ENCODE results near the gene TXNDC15.
A peak's percentile ranks its signal among the peaks of the same experiment; 100 is the strongest.
"Not testable (repeated sequence)": the region's sequence is repeated elsewhere in the genome, so short reads cannot be mapped to it uniquely, and the experiment has no call there.

Gene TXNDC15

DNA sequence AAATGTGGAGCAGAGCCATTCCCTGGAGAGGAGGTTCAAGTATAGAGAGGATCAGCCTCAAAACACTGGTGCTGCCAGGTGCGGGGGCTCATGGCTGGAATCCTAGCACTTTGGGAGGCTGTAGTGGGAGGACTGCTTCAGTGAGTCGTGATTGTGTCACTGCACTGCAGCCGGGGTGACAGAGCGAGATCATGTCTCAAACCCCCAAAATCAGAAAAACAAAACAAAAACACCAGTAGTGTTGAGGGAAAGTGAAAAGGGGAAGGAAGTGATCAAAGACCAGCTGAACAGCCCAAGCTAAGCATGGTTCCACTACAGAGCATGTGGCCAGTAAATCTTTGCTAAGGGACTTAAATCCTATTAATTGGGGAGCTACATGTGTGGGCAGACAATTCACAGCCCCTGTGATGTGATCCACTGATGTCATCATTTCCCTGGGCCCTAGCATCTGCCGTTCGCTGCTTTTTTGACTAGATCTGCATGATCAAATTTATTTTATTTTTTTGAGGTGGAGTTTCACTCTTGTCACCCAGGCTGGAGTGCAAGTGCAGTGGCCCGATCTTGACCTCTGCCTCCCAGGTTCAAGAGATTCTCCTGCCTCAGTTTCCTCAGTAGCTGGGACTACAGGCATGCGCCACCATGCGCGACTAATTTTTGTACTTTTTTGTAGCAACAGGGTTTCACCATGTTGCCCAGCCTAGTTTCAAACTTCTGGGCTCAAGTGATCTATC lies 28.1 kb downstream of the TXNDC15 start:
- TF ChIP-seq CTCF (IDR thresholded peaks at IDR 0.05; ENCODE audit: insufficient read depth, low read depth, low read length, missing control alignments) = no peak
- no peak for DNase-seq (ENCODE audit: low read depth)
- H3K4me3 ChIP-seq (ENCODE audit: low read length) = no peak overlapping the region

- DNase-seq (ENCODE audit: low read depth) = peak; percentile 88
- peak; percentile 65 for TF ChIP-seq CTCF (IDR thresholded peaks at IDR 0.05; ENCODE audit: insufficient read depth, low read depth, low read length, missing control alignments)
- H3K4me3 ChIP-seq (ENCODE audit: low read length) = peak within 1 kb of the TSS; percentile 66
Measured at GRCh38 chr5:134904610-134905245, 30.6 kb downstream of the TXNDC15 start, which contains the start of gene PCBD2. PCBD2 (plus strand) TSS chr5:134905131; CDS start chr5:134905140, 9 bp downstream.

DNA sequence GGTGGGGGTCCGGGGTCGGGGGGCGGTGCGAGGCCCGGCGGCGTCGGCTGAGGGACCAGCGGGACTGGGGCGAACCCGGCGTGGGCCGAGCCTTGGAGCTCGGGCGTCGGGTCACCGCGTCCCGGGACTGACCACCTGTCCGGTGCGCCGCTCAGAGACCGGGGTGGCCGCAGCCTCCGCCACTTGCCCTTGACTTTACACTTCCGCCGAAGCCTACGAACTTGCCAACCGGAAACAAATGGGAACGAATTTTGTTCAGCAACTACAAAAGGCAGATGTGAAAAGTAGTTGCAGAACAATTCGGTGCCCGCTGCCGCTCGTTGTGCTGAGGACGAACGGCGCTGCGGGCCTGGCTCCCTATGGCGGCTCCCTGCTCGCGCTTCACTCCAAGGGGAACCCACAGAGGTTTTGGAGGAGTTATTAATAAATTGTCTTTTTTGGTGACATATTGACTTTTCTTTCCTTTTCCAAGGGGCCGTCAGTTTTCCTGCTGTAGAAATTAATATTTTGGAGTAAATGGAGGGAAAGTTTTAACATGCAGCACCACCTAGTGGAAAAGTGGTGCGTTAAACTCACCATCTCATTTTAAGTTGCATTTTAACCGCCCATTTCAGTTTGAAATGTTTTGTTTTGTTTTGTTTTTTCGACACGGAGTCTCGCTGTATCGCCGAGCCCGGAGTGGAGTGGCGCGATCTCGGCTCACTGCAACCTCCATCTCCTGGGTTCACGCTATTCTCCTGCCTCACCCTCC lies 31.2 kb downstream of the TXNDC15 start:
- peak; percentile 61 for TF ChIP-seq CTCF (IDR thresholded peaks at IDR 0.05; ENCODE audit: insufficient read depth, low read depth, low read length, missing control alignments)
- H3K4me3 ChIP-seq (ENCODE audit: low read length) = peak overlapping the region; percentile 66
- DNase-seq (ENCODE audit: low read depth) = peak; percentile 64

DNA sequence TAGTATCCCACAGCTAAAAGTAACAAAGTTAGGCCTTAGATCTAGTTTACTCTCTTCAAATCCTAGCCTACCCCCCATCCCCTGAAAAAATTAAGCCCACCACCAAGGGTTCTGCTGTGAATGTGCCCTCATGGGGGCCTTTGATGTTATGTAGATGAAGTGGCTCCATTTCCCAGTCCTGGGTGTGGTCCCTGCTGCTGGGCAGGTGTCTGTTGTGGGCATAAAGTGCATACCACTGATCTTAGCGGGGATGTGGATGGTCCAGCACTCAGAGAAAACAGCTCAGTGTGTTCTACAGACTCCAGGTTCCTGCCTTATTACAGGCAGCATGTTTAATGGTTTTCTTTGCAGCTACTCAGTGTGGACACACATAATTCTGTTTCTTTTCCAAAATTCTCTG lies 32.6 kb downstream of the TXNDC15 start:
- no peak overlapping the region for H3K4me3 ChIP-seq (ENCODE audit: low read length)
- DNase-seq (ENCODE audit: low read depth) = no peak
- TF ChIP-seq CTCF (IDR thresholded peaks at IDR 0.05; ENCODE audit: insufficient read depth, low read depth, low read length, missing control alignments) = no peak

- not testable (repeated sequence) for DNase-seq (ENCODE audit: low read depth); H3K4me3 ChIP-seq (ENCODE audit: low read length)
Measured at GRCh38 chr5:134910752-134911151, 36.6 kb downstream of the TXNDC15 start.

- peak; percentile 17 for DNase-seq (ENCODE audit: low read depth)
- TF ChIP-seq CTCF (IDR thresholded peaks at IDR 0.05; ENCODE audit: insufficient read depth, low read depth, low read length, missing control alignments) = no peak
- no peak overlapping the region for H3K4me3 ChIP-seq (ENCODE audit: low read length)
Measured at GRCh38 chr5:134911285-134912206, 37.4 kb downstream of the TXNDC15 start.

Data from epithelial cell of esophagus (primary cell).